Measurements from ENCODE around the gene SOX13. TPM values are rescaled to one million over a fixed set of nuclear protein-coding genes. Genes with fewer than 3 reads are reported as not detected.
"Not testable (repeated sequence)": the region's sequence is repeated elsewhere in the genome, so short reads cannot be mapped to it uniquely, and the experiment has no call there.

Gene SOX13
- total RNA-seq, 1 experiment from 2014 or later: 53.0 TPM

DNA sequence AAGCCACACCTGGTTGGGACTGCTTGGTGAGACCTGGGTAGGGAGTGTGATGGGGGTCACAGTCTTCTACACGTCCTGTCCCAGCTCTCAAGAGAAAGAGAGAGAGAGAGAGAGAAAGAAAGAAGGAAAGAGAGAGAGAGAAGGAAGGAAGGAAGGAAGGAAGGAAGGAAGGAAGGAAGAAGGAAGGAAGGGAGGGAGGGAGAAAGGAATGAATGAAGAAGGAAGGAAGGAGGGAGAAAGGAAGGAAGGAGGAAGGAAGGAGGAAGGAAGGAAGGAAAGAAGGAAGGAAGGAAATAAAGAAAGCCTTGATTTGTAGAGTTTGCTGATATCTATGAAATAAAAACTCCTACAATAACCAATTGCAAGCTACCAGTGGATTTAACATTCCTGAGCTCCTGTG is 28.5 kb upstream of the SOX13 start:
- intact Hi-C loops (cut with micrococcal nuclease; ENCODE audit: unreplicated experiment): no loop called here
- in situ Hi-C loops (cut with HindIII; ENCODE audit: low pct_unique_long_range_greater_than_20kb, low sequenced_read_pairs): no loop called here
- BruUV-seq (replicated peaks): no TSS peak
- Histone ChIP-seq H3K4me3 (ENCODE audit: low read depth in 2 of 2, low read length in 2 of 2) (no peak overlapping the region), H3K36me3 (ENCODE audit: control insufficient read depth, insufficient read depth, low read length) (no peaks in the 10 kb centered on the region), H3K27ac (ENCODE audit: low read length) (no peak overlapping the region), H3K27me3 (ENCODE audit: control insufficient read depth, insufficient read depth, low read length) (no peaks in the 10 kb centered on the region), H3K9me3 (ENCODE audit: control insufficient read depth, insufficient read depth, low read depth, low read length) (no peaks in the 10 kb centered on the region), H3K4me1 (ENCODE audit: control insufficient read depth, insufficient read depth, low read length) (no peaks in the 10 kb centered on the region)
- ATAC-seq (no peak), DNase-seq (ENCODE audit: low read depth, low spot score) (no peak)
- ChIA-PET CTCF (interaction anchor here (0.5 kb wide), 1 partner anchor 15 kb away, joined by 6 read pairs; no protein-coding TSS in a partner anchor), POLR2A (interaction anchor here (0.6 kb wide), 1 partner anchor 218 kb away, joined by 3 read pairs; no protein-coding TSS in a partner anchor)
- TF ChIP-seq, protein P1, sequence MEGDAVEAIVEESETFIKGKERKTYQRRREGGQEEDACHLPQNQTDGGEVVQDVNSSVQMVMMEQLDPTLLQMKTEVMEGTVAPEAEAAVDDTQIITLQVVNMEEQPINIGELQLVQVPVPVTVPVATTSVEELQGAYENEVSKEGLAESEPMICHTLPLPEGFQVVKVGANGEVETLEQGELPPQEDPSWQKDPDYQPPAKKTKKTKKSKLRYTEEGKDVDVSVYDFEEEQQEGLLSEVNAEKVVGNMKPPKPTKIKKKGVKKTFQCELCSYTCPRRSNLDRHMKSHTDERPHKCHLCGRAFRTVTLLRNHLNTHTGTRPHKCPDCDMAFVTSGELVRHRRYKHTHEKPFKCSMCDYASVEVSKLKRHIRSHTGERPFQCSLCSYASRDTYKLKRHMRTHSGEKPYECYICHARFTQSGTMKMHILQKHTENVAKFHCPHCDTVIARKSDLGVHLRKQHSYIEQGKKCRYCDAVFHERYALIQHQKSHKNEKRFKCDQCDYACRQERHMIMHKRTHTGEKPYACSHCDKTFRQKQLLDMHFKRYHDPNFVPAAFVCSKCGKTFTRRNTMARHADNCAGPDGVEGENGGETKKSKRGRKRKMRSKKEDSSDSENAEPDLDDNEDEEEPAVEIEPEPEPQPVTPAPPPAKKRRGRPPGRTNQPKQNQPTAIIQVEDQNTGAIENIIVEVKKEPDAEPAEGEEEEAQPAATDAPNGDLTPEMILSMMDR (IDR thresholded peaks at IDR 0.05): no peak

DNA sequence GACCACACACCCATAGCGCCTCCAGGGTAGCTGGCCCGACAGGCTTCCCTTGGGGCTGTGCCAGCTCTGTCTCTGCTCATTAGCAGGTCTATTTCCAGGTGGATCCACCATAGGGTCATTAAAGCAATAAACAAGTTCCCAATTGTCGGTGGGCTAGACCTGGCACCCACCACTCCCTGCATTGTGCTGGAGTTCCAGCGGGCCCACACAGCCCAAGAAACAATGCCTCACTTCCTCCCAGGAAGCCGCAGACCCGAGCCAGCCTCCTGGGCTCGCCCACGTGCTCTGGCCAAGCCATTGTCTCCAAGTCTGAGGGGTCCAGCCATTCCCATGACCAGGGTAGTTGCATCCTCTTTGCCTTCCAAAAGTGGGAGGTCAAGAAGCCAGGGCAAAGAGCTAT is 27.5 kb upstream of the SOX13 start:
- POLR2A ChIA-PET: no interaction called here
- CTCF ChIA-PET: no interaction called here
- H3K4me1 ChIP-seq (ENCODE audit: control insufficient read depth, insufficient read depth, low read length): no peaks in the 10 kb centered on the region
- DNase-seq (ENCODE audit: low read depth, low spot score): no peak
- no peak for TF ChIP-seq REST (IDR thresholded peaks at IDR 0.05; ENCODE audit: insufficient read depth in 1 of 2, low read depth in 2 of 2, low read length in 1 of 2)
- H3K4me3 ChIP-seq (ENCODE audit: low read depth in 2 of 2, low read length in 2 of 2): no peak overlapping the region
- ATAC-seq: no peak
- intact Hi-C loops (cut with micrococcal nuclease; ENCODE audit: unreplicated experiment): no loop called here
- no peaks in the 10 kb centered on the region for H3K9me3 ChIP-seq (ENCODE audit: control insufficient read depth, insufficient read depth, low read depth, low read length)
- no TSS peak for BruUV-seq (replicated peaks)
- in situ Hi-C loops (cut with HindIII; ENCODE audit: low pct_unique_long_range_greater_than_20kb, low sequenced_read_pairs): no loop called here
- H3K27ac ChIP-seq (ENCODE audit: low read length): no peak overlapping the region
- H3K36me3 ChIP-seq (ENCODE audit: control insufficient read depth, insufficient read depth, low read length): no peaks in the 10 kb centered on the region
- no peaks in the 10 kb centered on the region for H3K27me3 ChIP-seq (ENCODE audit: control insufficient read depth, insufficient read depth, low read length)

GRCh38 chr1:204046346-204046745 is 26.6 kb upstream of the SOX13 start:
- no TSS peak for BruUV-seq (replicated peaks)
- no peak overlapping the region for H3K27ac ChIP-seq (ENCODE audit: low read length)
- ChIA-PET POLR2A (no interaction called here), CTCF (no interaction called here)
- no peaks in the 10 kb centered on the region for H3K36me3 ChIP-seq (ENCODE audit: control insufficient read depth, insufficient read depth, low read length)
- intact Hi-C loops (cut with micrococcal nuclease; ENCODE audit: unreplicated experiment): no loop called here
- no peak for TF ChIP-seq TCF7L2 (IDR thresholded peaks at IDR 0.05; ENCODE audit: low read depth, low read length)
- no peak for TF ChIP-seq POLR2AphosphoS5 (IDR thresholded peaks at IDR 0.05; ENCODE audit: low read depth, low read length)
- H3K9me3 ChIP-seq (ENCODE audit: control insufficient read depth, insufficient read depth, low read depth, low read length): no peaks in the 10 kb centered on the region
- in situ Hi-C loops (cut with HindIII; ENCODE audit: low pct_unique_long_range_greater_than_20kb, low sequenced_read_pairs): no loop called here
- DNase-seq (ENCODE audit: low read depth, low spot score) (no peak), ATAC-seq (no peak)
- H3K27me3 ChIP-seq (ENCODE audit: control insufficient read depth, insufficient read depth, low read length): no peaks in the 10 kb centered on the region
- H3K4me3 ChIP-seq (ENCODE audit: low read depth in 2 of 2, low read length in 2 of 2): no peak overlapping the region
- H3K4me1 ChIP-seq (ENCODE audit: control insufficient read depth, insufficient read depth, low read length): no peaks in the 10 kb centered on the region

DNA sequence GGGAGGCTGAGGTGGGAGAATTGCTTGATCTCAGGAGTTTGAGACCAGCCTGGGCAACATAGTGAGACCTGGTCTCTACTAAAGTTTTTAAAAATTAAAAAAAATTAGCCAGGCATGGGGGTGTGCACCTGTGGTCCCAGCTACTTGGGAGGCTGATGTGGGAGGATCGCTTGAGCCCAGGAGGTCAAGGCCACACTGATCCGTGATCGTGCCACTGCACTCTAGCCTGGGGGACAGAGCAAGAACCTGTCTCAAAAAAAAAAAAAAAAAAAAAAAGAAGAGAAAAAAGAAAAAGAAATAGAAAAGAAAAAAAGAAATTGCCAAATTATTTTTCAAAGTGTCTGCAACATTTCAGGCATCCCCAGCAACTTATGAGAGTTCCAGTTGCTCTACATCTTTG is 24.1 kb upstream of the SOX13 start:
- CTCF ChIA-PET; H3K27ac ChIP-seq (ENCODE audit: low read length); DNase-seq (ENCODE audit: low read depth, low spot score); intact Hi-C loops (cut with micrococcal nuclease; ENCODE audit: unreplicated experiment); H3K36me3 ChIP-seq (ENCODE audit: control insufficient read depth, insufficient read depth, low read length); ATAC-seq; BruUV-seq (replicated peaks); H3K4me3 ChIP-seq (ENCODE audit: low read depth in 2 of 2, low read length in 2 of 2); H3K4me1 ChIP-seq (ENCODE audit: control insufficient read depth, insufficient read depth, low read length); in situ Hi-C loops (cut with HindIII; ENCODE audit: low pct_unique_long_range_greater_than_20kb, low sequenced_read_pairs); H3K27me3 ChIP-seq (ENCODE audit: control insufficient read depth, insufficient read depth, low read length); H3K9me3 ChIP-seq (ENCODE audit: control insufficient read depth, insufficient read depth, low read depth, low read length): not testable (repeated sequence)
- POLR2A ChIA-PET: interaction anchor here (0.6 kb wide), 1 partner anchor 10 kb away, joined by 23 read pairs; no protein-coding TSS in a partner anchor

Data from Panc1 (cell line).